Measurements from ENCODE around the gene ZNF804A.

ZNF804A gene

GRCh38 chr2:184624311-184624710 is 26.0 kb downstream of the ZNF804A start:
- TF ChIP-seq EZH2 (IDR thresholded peaks at IDR 0.05; ENCODE audit: borderline replicate concordance, low read depth, low read length, severe bottlenecking) (no peak), CTCF (IDR thresholded peaks at IDR 0.05; ENCODE audit: borderline replicate concordance, extremely low read depth, low read length, poor library complexity, severe bottlenecking) (no peak)
- no peak overlapping the region for H3K4me2 ChIP-seq (ENCODE audit: insufficient read depth, low read length)
- no peaks in the 10 kb centered on the region for H3K79me2 ChIP-seq (ENCODE audit: insufficient read depth, low read length)
- H2AFZ ChIP-seq (ENCODE audit: low read depth, low read length): no peak overlapping the region
- DNase-seq (no peak), ATAC-seq (ENCODE audit: insufficient read depth, low read depth) (no peak)
- no peak overlapping the region for H3K4me3 ChIP-seq (ENCODE audit: low read depth in 1 of 2, low read length in 2 of 2)
- H3K9me3 ChIP-seq (ENCODE audit: insufficient read depth, low read length, severe bottlenecking): no peaks in the 10 kb centered on the region
- no peak overlapping the region for H3K27ac ChIP-seq (ENCODE audit: low read length)
- no peaks in the 10 kb centered on the region for H3K36me3 ChIP-seq (ENCODE audit: insufficient read depth, low read length)
- H3K4me1 ChIP-seq (ENCODE audit: insufficient read depth, low read length): no peaks in the 10 kb centered on the region
- H4K20me1 ChIP-seq (ENCODE audit: insufficient read depth, low read length): no peaks in the 10 kb centered on the region
- H3K9ac ChIP-seq (ENCODE audit: low read depth, low read length): no peak overlapping the region
- H3K27me3 ChIP-seq (ENCODE audit: insufficient read depth, low read length, poor library complexity): no peaks in the 10 kb centered on the region

GRCh38 chr2:184628051-184628450 is 29.7 kb downstream of the ZNF804A start:
- Histone ChIP-seq H3K9me3 (ENCODE audit: insufficient read depth, low read length, severe bottlenecking) (no peaks in the 10 kb centered on the region), H3K4me3 (ENCODE audit: low read depth in 1 of 2, low read length in 2 of 2) (no peak overlapping the region), H2AFZ (ENCODE audit: low read depth, low read length) (no peak overlapping the region), H3K4me1 (ENCODE audit: insufficient read depth, low read length) (no peaks in the 10 kb centered on the region), H3K4me2 (ENCODE audit: insufficient read depth, low read length) (no peak overlapping the region), H3K9ac (ENCODE audit: low read depth, low read length) (no peak overlapping the region), H3K27me3 (ENCODE audit: insufficient read depth, low read length, poor library complexity) (no peaks in the 10 kb centered on the region), H3K79me2 (ENCODE audit: insufficient read depth, low read length) (no peaks in the 10 kb centered on the region), H3K36me3 (ENCODE audit: insufficient read depth, low read length) (no peaks in the 10 kb centered on the region), H4K20me1 (ENCODE audit: insufficient read depth, low read length) (no peaks in the 10 kb centered on the region), H3K27ac (ENCODE audit: low read length) (no peak overlapping the region)
- DNase-seq (no peak), ATAC-seq (ENCODE audit: insufficient read depth, low read depth) (no peak)
- TF ChIP-seq CTCF (IDR thresholded peaks at IDR 0.05; ENCODE audit: borderline replicate concordance, extremely low read depth, low read length, poor library complexity, severe bottlenecking): no peak
- no peak for TF ChIP-seq EZH2 (IDR thresholded peaks at IDR 0.05; ENCODE audit: borderline replicate concordance, low read depth, low read length, severe bottlenecking)

- no peaks in the 10 kb centered on the region for H3K27me3 ChIP-seq (ENCODE audit: insufficient read depth, low read length, poor library complexity)
- TF ChIP-seq CTCF (IDR thresholded peaks at IDR 0.05; ENCODE audit: borderline replicate concordance, extremely low read depth, low read length, poor library complexity, severe bottlenecking) (no peak), EZH2 (IDR thresholded peaks at IDR 0.05; ENCODE audit: borderline replicate concordance, low read depth, low read length, severe bottlenecking) (no peak)
- H3K79me2 ChIP-seq (ENCODE audit: insufficient read depth, low read length): no peaks in the 10 kb centered on the region
- DNase-seq (no peak), ATAC-seq (ENCODE audit: insufficient read depth, low read depth) (no peak)
- no peak overlapping the region for H3K4me3 ChIP-seq (ENCODE audit: low read depth in 1 of 2, low read length in 2 of 2)
- H3K9ac ChIP-seq (ENCODE audit: low read depth, low read length): no peak overlapping the region
- H3K36me3 ChIP-seq (ENCODE audit: insufficient read depth, low read length): no peaks in the 10 kb centered on the region
- no peak overlapping the region for H2AFZ ChIP-seq (ENCODE audit: low read depth, low read length)
- H3K4me2 ChIP-seq (ENCODE audit: insufficient read depth, low read length): no peak overlapping the region
- H3K9me3 ChIP-seq (ENCODE audit: insufficient read depth, low read length, severe bottlenecking): no peaks in the 10 kb centered on the region
- no peak overlapping the region for H3K27ac ChIP-seq (ENCODE audit: low read length)
- H3K4me1 ChIP-seq (ENCODE audit: insufficient read depth, low read length): no peaks in the 10 kb centered on the region
- no peaks in the 10 kb centered on the region for H4K20me1 ChIP-seq (ENCODE audit: insufficient read depth, low read length)
Observed at GRCh38 chr2:184633726-184634125, 35.4 kb downstream of the ZNF804A start.

GRCh38 chr2:184637781-184638180 is 39.5 kb downstream of the ZNF804A start:
- Histone ChIP-seq H3K36me3 (ENCODE audit: insufficient read depth, low read length) (no peaks in the 10 kb centered on the region), H3K9ac (ENCODE audit: low read depth, low read length) (no peak overlapping the region), H3K4me1 (ENCODE audit: insufficient read depth, low read length) (no peaks in the 10 kb centered on the region), H3K27me3 (ENCODE audit: insufficient read depth, low read length, poor library complexity) (no peaks in the 10 kb centered on the region), H3K9me3 (ENCODE audit: insufficient read depth, low read length, severe bottlenecking) (no peaks in the 10 kb centered on the region), H3K4me3 (ENCODE audit: low read depth in 1 of 2, low read length in 2 of 2) (no peak overlapping the region), H2AFZ (ENCODE audit: low read depth, low read length) (no peak overlapping the region), H3K27ac (ENCODE audit: low read length) (no peak overlapping the region), H4K20me1 (ENCODE audit: insufficient read depth, low read length) (no peaks in the 10 kb centered on the region), H3K4me2 (ENCODE audit: insufficient read depth, low read length) (no peak overlapping the region), H3K79me2 (ENCODE audit: insufficient read depth, low read length) (no peaks in the 10 kb centered on the region)
- DNase-seq: no peak
- ATAC-seq (ENCODE audit: insufficient read depth, low read depth): no peak
- TF ChIP-seq EZH2 (IDR thresholded peaks at IDR 0.05; ENCODE audit: borderline replicate concordance, low read depth, low read length, severe bottlenecking): no peak
